Mesothelial cell of epicardium (in vitro differentiated cells): ENCODE measurements around the gene CXCL16. TPM values are rescaled to one million over a fixed set of nuclear protein-coding genes. Genes with fewer than 3 reads are reported as not detected.

Experiments
- DNase-seq, 2 experiments: peaks; one replicate each; pipeline ENCODE4 v3.0.0; 2021; ENCODE audit warnings: low spot score in 2 of 2; ENCODE audit not compliant: unreplicated experiment in 2 of 2
- H3K27ac Mint-ChIP-seq: 2 replicates; pipeline ENCODE4 v1.8.0; 2021; ENCODE audit warnings: mixed read lengths
- H3K27me3 Mint-ChIP-seq: 2 replicates; pipeline ENCODE4 v1.8.0; 2021; ENCODE audit warnings: low read depth, mixed read lengths
- H3K36me3 Mint-ChIP-seq: 2 replicates; pipeline ENCODE4 v1.8.0; 2021; ENCODE audit warnings: mixed read lengths
- H3K4me1 Mint-ChIP-seq: 2 replicates; pipeline ENCODE4 v1.8.0; 2021; ENCODE audit warnings: mixed read lengths
- H3K4me3 Mint-ChIP-seq: 2 replicates; pipeline ENCODE4 v1.8.0; 2021; ENCODE audit warnings: mild to moderate bottlenecking, moderate library complexity, mixed read lengths
- H3K9me3 Mint-ChIP-seq: 2 replicates; pipeline ENCODE4 v1.8.0; 2021; ENCODE audit warnings: mixed read lengths
- total RNA-seq: library from RNA; stranded (reverse); gene quantifications from 3 replicates; pipeline ENCODE4 v1.2.1, GENCODE V29; 2021
- TF ChIP-seq, protein P1 (sequence below): fragments of 200-600 bp; sonication (generic); IDR thresholded peaks from one replicate; pipeline ENCODE4 v1.5.0; 2021; ENCODE audit warnings: antibody characterized with exemption; ENCODE audit not compliant: unreplicated experiment

The CXCL16 gene
- total RNA-seq, 1 donor from 2014 or later, result 8.1 TPM

DNA sequence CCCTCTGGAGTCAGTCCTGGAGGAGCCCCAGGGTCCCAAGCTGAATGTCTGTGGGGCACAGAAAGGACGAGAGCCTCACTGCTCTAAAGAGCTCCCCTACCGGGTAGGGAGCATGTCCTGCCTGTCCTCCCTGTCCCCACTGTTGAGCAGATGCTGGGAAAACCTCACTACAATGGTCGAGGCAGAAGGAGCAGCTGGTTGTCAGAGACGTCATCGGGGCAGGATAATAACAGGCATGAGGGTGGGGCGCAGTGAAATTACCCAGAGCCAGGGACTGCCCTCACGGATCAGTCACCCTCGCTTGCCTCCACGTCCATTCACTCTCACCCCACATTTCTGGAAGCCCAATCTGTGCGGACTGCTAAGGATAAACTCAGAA lies 32.5 kb upstream of the CXCL16 start:
- Mint-ChIP-seq H3K27ac (no peak overlapping the region), H3K36me3 (no peaks in the 10 kb centered on the region), H3K9me3 (no peaks in the 10 kb centered on the region), H3K4me3 (no peak overlapping the region), H3K4me1 (no peaks in the 10 kb centered on the region), H3K27me3 (peaks cover 32% of the 10 kb centered on the region)
- TF ChIP-seq, protein P1, sequence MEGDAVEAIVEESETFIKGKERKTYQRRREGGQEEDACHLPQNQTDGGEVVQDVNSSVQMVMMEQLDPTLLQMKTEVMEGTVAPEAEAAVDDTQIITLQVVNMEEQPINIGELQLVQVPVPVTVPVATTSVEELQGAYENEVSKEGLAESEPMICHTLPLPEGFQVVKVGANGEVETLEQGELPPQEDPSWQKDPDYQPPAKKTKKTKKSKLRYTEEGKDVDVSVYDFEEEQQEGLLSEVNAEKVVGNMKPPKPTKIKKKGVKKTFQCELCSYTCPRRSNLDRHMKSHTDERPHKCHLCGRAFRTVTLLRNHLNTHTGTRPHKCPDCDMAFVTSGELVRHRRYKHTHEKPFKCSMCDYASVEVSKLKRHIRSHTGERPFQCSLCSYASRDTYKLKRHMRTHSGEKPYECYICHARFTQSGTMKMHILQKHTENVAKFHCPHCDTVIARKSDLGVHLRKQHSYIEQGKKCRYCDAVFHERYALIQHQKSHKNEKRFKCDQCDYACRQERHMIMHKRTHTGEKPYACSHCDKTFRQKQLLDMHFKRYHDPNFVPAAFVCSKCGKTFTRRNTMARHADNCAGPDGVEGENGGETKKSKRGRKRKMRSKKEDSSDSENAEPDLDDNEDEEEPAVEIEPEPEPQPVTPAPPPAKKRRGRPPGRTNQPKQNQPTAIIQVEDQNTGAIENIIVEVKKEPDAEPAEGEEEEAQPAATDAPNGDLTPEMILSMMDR, result no peak
- DNase-seq, result no peak

DNA sequence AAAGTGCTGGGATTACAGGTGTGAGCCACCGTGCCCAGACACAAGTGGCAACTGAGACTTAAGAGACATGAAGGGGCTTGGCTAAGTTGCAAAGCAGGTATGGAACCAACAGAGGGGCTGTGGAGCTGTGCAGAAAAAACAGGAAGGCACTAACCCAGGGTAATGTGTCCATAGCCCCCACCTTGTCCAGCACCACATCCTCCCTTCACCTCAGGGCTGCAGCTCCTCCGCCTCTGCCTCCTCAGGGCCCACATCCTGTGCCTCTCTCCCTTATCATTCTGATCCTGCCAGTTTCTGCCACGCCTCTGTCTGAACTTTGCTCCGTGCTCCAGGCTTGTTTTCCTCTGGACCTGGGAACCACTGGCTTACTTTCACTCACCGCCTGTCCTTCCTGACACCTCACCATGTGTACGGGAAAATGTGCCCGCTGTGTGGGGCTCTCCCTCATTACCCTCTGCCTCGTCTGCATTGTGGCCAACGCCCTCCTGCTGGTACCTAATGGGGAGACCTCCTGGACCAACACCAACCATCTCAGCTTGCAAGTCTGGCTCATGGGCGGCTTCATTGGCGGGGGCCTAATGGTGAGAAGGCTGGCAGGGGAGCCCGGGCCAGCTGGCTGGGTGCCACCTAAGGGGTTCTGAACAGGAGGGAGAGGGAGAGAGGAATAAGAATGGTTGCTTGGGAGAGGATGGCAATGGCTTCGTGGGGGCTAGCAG lies 31.9 kb upstream of the CXCL16 start, which contains the start of gene TM4SF5:
Gene TM4SF5, plus strand, starts transcription at position 368 of the 716 bp plus-strand sequence. Its CDS starts 37 bp downstream, at position 405.
- TF ChIP-seq, protein P1, result no peak
- Mint-ChIP-seq H3K4me3 (no peak within 1 kb of the TSS), H3K27ac (no peak within 1 kb of the TSS)

DNA sequence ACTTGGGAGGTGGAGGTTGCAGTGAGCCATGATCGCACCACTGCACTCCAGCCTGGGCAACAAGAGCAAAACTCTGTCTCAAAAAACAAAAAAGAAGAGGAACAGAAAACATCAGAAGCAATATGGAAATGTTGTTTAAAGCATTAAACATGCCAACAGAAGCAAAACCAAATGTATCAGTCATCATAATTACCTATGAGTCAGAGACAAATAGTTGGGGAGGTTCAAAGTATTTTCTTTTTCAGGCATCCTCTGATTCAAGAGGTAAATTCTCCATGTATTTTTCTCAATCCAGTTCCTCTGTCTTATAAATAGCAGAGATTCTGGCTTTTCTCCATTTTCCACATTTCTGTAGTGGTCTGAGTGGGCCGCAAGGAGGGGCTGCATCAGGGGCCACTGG lies 29.9 kb upstream of the CXCL16 start:
- TF ChIP-seq, protein P1, result no peak
- Mint-ChIP-seq H3K36me3 (no peaks in the 10 kb centered on the region), H3K9me3 (no peaks in the 10 kb centered on the region), H3K4me3 (no peak overlapping the region), H3K4me1 (no peaks in the 10 kb centered on the region), H3K27ac (no peak overlapping the region), H3K27me3 (peaks cover 36% of the 10 kb centered on the region)
- DNase-seq, result no peak

More for the DNA sequence above, 31.9 kb upstream of the CXCL16 start, which contains the start of gene TM4SF5:
- Mint-ChIP-seq H3K4me1 (no peaks in the 10 kb centered on the region), H3K9me3 (no peaks in the 10 kb centered on the region), H3K27me3 (peaks cover 32% of the 10 kb centered on the region), H3K36me3 (no peaks in the 10 kb centered on the region)
- no peak for DNase-seq

DNA sequence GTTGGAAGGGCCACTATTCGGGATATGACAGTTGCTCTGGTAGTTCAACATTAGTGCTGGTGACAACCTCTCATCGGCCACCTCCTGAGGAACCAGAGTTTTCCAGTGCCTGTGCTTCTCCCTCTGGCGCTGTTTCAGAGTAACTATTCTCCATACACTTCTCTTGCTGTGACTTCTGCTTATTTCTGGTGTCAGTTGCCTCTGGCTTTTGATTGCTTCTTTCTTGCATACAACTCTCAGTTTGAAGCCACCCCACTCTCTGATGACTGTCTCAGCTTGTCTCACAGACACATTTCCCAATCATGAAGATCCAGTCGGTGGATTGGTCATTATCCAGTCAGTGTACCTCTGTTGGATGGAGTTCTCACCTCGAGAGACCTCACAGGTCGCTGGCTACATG lies 28.6 kb upstream of the CXCL16 start:
- Mint-ChIP-seq H3K4me3 (no peak overlapping the region), H3K27me3 (peaks cover 31% of the 10 kb centered on the region), H3K9me3 (no peaks in the 10 kb centered on the region), H3K4me1 (no peaks in the 10 kb centered on the region), H3K27ac (no peak overlapping the region), H3K36me3 (no peaks in the 10 kb centered on the region)
- TF ChIP-seq, protein P1, result no peak
- no peak for DNase-seq

DNA sequence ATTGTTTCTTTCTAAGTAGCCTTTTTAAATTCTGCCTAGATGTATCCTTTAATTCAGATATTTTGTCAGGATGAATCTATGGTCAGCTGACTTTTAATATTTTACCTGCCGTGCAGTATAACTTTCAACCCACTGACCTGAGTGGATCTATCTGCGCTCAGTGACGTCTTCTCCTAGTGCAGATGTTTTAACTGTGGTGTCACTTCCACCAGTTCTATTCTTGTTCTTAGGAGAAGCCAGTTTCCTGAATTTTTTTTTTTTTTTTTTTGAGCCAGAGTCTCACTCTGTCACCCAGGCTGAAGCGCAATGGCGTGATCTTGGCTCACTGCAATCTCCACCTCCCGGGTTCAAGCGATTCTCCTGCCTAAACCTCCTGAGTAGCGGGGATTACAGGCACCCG lies 27.0 kb upstream of the CXCL16 start:
- no peak overlapping the region for H3K4me3 Mint-ChIP-seq
- TF ChIP-seq, protein P1, result no peak
- H3K27me3 Mint-ChIP-seq, result peaks cover 19% of the 10 kb centered on the region
- H3K9me3 Mint-ChIP-seq, result no peaks in the 10 kb centered on the region
- H3K4me1 Mint-ChIP-seq, result no peaks in the 10 kb centered on the region
- H3K27ac Mint-ChIP-seq, result no peak overlapping the region
- H3K36me3 Mint-ChIP-seq, result no peaks in the 10 kb centered on the region
- DNase-seq, result no peak
